Hypothalamus (tissue), 51 donors: ENCODE measurements around the gene CDC23.
"Not testable (repeated sequence)": the region's sequence is repeated elsewhere in the genome, so short reads cannot be mapped to it uniquely, and the experiment has no call there.

Experiments
- DNase-seq, 51 donors: peaks; one replicate each; lab custom pipeline; 2025; lab: John Stamatoyannopoulos, UW

The CDC23 gene

GRCh38 chr5:138213161-138214029 lies at the start of gene CDC23:
Gene CDC23, minus strand, starts transcription at chr5:138213323. Its CDS starts 11 bp downstream, at chr5:138213312.
- DNase-seq, result peak; percentile 13 to 97 (median 85)

GRCh38 chr5:138258704-138259292 lies 45.7 kb upstream of the CDC23 start:
- no peak for DNase-seq

GRCh38 chr5:138257583-138257982 lies 44.5 kb upstream of the CDC23 start:
- DNase-seq, result no peak

- DNase-seq, result no peak
Observed at GRCh38 chr5:138252944-138253343, 39.8 kb upstream of the CDC23 start.

GRCh38 chr5:138247800-138248199 lies 34.7 kb upstream of the CDC23 start:
- DNase-seq, result not testable (repeated sequence)

GRCh38 chr5:138246822-138247221 lies 33.7 kb upstream of the CDC23 start:
- no peak for DNase-seq

- no peak for DNase-seq
Observed at GRCh38 chr5:138246334-138246733, 33.2 kb upstream of the CDC23 start.

GRCh38 chr5:138245717-138246116 lies 32.6 kb upstream of the CDC23 start:
- no peak for DNase-seq

- peak in 3 of 51 donors; percentile 16 to 28 (median 26) for DNase-seq
Observed at GRCh38 chr5:138243794-138244193, 30.7 kb upstream of the CDC23 start.

- DNase-seq, result peak in 11 of 51 donors; percentile 2 to 25 (median 7)
Observed at GRCh38 chr5:138241688-138242571, 28.8 kb upstream of the CDC23 start.

- DNase-seq, result no peak
Observed at GRCh38 chr5:138240650-138241385, 27.7 kb upstream of the CDC23 start.

GRCh38 chr5:138238034-138238433 lies 24.9 kb upstream of the CDC23 start:
- no peak for DNase-seq

GRCh38 chr5:138234651-138235050 lies 21.5 kb upstream of the CDC23 start:
- no peak for DNase-seq

- no peak for DNase-seq
Observed at GRCh38 chr5:138233280-138233679, 20.2 kb upstream of the CDC23 start.

- no peak for DNase-seq
Observed at GRCh38 chr5:138230981-138231589, 18.0 kb upstream of the CDC23 start.

- DNase-seq, result no peak
Observed at GRCh38 chr5:138230261-138230660, 17.1 kb upstream of the CDC23 start.

- no peak for DNase-seq
Observed at GRCh38 chr5:138229387-138229786, 16.3 kb upstream of the CDC23 start.

GRCh38 chr5:138226910-138227309 lies 13.8 kb upstream of the CDC23 start:
- no peak for DNase-seq

GRCh38 chr5:138224712-138225111 lies 11.6 kb upstream of the CDC23 start:
- no peak for DNase-seq

GRCh38 chr5:138223532-138223931 lies 10.4 kb upstream of the CDC23 start:
- no peak for DNase-seq
